ENCODE data around the gene JUP. TPM values are rescaled to one million over a fixed set of nuclear protein-coding genes. Genes with fewer than 3 reads are reported as not detected.
A peak's percentile ranks its signal among the peaks of the same experiment; 100 is the strongest.

The JUP gene
- total and polyA plus RNA-seq, 2 of the 13 experiments (the other 11 are each of a cell fraction or from before 2014, with no cell fraction given) = 12.1 to 20.6 TPM

DNA sequence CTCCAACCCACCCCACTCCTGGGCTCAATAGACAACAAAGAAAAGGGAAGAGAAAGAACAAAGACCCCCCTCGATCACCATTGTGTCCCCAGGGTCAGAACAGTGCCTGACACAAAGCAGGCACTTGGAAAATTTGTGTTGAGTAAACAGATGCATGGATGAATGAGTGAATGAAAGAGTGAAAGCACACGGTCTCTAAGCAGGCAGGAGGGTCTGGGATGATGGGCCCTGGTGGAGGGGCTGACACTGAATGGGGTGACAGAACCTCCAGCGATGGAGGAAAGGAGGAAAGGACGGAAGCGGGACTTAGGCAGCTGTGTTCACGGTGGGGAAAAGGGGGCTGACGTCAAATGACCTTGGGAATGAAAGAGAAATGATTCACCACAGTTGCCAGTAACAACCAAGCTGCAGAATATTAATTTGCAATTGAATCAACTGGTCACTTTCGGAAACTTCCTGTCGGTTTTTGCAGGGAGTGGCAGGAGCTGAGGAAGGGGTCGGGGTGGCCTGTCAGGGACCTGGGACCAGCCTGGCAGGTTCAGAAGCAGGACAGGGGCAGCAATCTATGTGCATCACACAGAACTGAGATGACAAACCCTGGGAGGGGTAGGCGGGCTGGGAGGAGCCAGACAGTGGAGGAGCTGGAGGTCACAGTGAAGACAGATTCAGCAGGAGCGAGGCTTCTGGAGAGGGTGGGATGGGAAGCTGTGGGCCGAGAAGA lies 81.1 kb downstream of the JUP start:
- ChIA-PET CTCF (ENCODE audit: low intra/inter-chr PET ratio, low total read pairs) (no interaction called here), POLR2A (interaction anchor here (0.8 to 5.2 kb wide), 4 partner anchors 9 to 106 kb away, joined by 5 to 82 read pairs (median 13); partner anchors contain the start of genes EIF1 and P3H4)
- BruUV-seq (replicated peaks) = no TSS peak
- Histone ChIP-seq H4K20me1 (ENCODE audit: insufficient read depth, low read length) (no peaks in the 10 kb centered on the region), H3K4me2 (ENCODE audit: low read depth, low read length) (peak overlapping the region; percentile 61), H3K4me3 (replicated peaks in 1 of 3; ENCODE audit: insufficient read depth in 1 of 3, low read depth in 2 of 3, low read length in 3 of 3) (peak overlapping the region in 2 of 3 experiments; percentile 8 to 29; a peak in 2 of 6 replicates), H3K27me3 (ENCODE audit: control insufficient read depth in 1 of 2, insufficient read depth in 2 of 2, low read length in 2 of 2) (peaks cover 0 to 32% of the 10 kb centered on the region in 2 experiments; a peak in 3 of 5 replicates), H3K27ac (ENCODE audit: extremely low read length, insufficient read depth, low read length) (no peak overlapping the region), H3K9me3 (ENCODE audit: low read length) (no peaks in the 10 kb centered on the region), H3K9ac (ENCODE audit: insufficient read depth, low read depth, low read length) (no peak overlapping the region; the same call in 1 of the 2 replicates), H3K79me2 (ENCODE audit: insufficient read depth, low read length) (no peaks in the 10 kb centered on the region), H3K4me1 (ENCODE audit: insufficient read depth, low read length) (peaks cover 35% of the 10 kb centered on the region), H3K36me3 (replicated peaks in 1 of 2; ENCODE audit: control insufficient read depth in 1 of 2, insufficient read depth in 2 of 2, low read length in 2 of 2) (no peaks in the 10 kb centered on the region), H2AFZ (ENCODE audit: low read length) (no peak overlapping the region)
- peak; percentile 37 for ATAC-seq
- intact Hi-C loops (cut with micrococcal nuclease; ENCODE audit: unreplicated experiment) (no loop called here), in situ Hi-C loops (cut with HindIII; ENCODE audit: extremely low pct_ligation_motif_present, low pct_unique_long_range_greater_than_20kb) (no loop called here)
- DNase-seq (ENCODE audit: low spot score) = peak; percentile 39
- WGBS (ENCODE audit: low lambda C conversion rate) = 27% methylated on average over 13 of the region's 13 CpGs
- FAIRE-seq = no peak
- no peak for TF ChIP-seq HOXA3 (CRISPR knock-in tag; IDR thresholded peaks at IDR 0.05)
- TF ChIP-seq SOX5 (CRISPR knock-in tag; IDR thresholded peaks at IDR 0.05; ENCODE audit: borderline replicate concordance) = peak; percentile 35; the same call in 1 of the 2 replicates
- TF ChIP-seq ZNF572 (CRISPR knock-in tag; IDR thresholded peaks at IDR 0.05) = peak; percentile 41; the same call in 1 of the 2 replicates
- TF ChIP-seq NR1H2 (CRISPR knock-in tag; IDR thresholded peaks at IDR 0.05; ENCODE audit: borderline replicate concordance, low read depth) = no peak
- TF ChIP-seq IRF9 (CRISPR knock-in tag; IDR thresholded peaks at IDR 0.05; ENCODE audit: borderline replicate concordance) = no peak
- TF ChIP-seq CBX5 (CRISPR knock-in tag; IDR thresholded peaks at IDR 0.05; ENCODE audit: borderline replicate concordance) = no peak
- TF ChIP-seq, protein P1, sequence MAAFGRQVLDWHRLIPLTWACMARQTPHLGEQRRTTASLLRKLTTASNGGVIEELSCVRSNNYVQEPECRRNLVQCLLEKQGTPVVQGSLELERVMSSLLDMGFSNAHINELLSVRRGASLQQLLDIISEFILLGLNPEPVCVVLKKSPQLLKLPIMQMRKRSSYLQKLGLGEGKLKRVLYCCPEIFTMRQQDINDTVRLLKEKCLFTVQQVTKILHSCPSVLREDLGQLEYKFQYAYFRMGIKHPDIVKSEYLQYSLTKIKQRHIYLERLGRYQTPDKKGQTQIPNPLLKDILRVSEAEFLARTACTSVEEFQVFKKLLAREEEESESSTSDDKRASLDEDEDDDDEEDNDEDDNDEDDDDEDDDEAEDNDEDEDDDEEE (CRISPR knock-in tag; IDR thresholded peaks at IDR 0.05) = no peak
- TF ChIP-seq SOX13 (IDR thresholded peaks at IDR 0.05) = no peak
- TF ChIP-seq SOX13 (CRISPR knock-in tag; conservative IDR thresholded peaks at IDR 0.05 in 1 of 2, IDR thresholded peaks at IDR 0.05 in 1 of 2) = peak in 1 of 2 experiments; percentile 58; a peak in 2 of 4 replicates
- no peak for TF ChIP-seq THAP7 (CRISPR knock-in tag; IDR thresholded peaks at IDR 0.05)
- peak; percentile 52; the same call in 1 of the 2 replicates for TF ChIP-seq KDM5B (CRISPR knock-in tag; IDR thresholded peaks at IDR 0.05; ENCODE audit: borderline replicate concordance)
- 0 out of 2 replicates have a peak, but pooled peaks have one; percentile 42 for TF ChIP-seq EZH2 (conservative IDR thresholded peaks at IDR 0.05; ENCODE audit: low read depth, low read length)
- TF ChIP-seq NFKB2 (CRISPR knock-in tag; IDR thresholded peaks at IDR 0.05; ENCODE audit: borderline replicate concordance) = no peak
- no peak for TF ChIP-seq TRIM22 (IDR thresholded peaks at IDR 0.05)
- no peak for TF ChIP-seq RBM22 (optimal IDR thresholded peaks at IDR 0.05; ENCODE audit: low read length)
- TF ChIP-seq ZNF781 (CRISPR knock-in tag; IDR thresholded peaks at IDR 0.05; ENCODE audit: borderline replicate concordance, not compliant biosample characterization) = no peak
- peak; percentile 62 for TF ChIP-seq CREM (IDR thresholded peaks at IDR 0.05)
- TF ChIP-seq CREM (CRISPR knock-in tag; IDR thresholded peaks at IDR 0.05) = no peak
- peak; percentile 37; the same call in 1 of the 2 replicates for TF ChIP-seq RFX1 (IDR thresholded peaks at IDR 0.05)
